Measurements from ENCODE around the gene HOXA3.
A peak's percentile ranks its signal among the peaks of the same experiment; 100 is the strongest.

Gene HOXA3

GRCh38 chr7:27114881-27115220 lies 37.5 kb downstream of the HOXA3 start:
- no peak for DNase-seq (ENCODE audit: low read depth)

DNA sequence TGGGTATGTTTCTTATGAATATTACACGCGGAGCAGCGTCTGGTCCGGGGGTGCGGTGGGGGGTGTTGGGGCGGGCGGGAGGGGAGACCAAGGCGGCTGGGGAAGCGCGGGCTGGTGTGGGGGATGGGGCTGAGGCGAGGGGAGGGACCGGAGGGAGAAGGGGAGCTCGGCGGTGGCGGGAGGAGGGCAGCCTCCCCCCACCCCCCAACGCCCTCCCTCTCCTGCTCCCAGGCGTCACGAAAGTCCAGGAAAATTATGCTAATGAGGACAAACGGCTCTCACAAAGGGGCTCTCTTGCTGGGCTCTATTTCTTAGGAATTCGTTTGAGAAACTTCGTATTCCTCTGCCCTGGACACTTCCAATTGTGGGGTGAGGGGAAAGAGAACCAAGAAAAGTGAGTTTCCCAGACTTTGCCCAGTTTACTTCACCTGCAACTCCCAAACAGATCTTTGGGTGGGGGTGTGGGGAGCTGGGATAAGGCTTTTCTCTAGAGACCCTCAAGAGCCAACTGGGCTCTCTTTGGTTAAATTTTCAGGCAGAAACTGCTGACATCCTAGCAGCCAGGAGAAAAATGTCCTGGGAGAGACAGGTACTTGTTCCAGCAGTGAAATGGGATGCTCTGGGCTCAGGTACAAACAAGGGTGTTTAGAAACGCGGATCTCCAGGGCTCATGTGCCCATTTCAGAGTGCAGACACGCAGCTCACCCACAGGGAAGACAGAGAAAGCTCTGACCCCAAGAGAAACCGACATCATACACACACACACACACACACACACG lies 38.2 kb downstream of the HOXA3 start:
- DNase-seq (ENCODE audit: low read depth): peak; percentile 76

DNA sequence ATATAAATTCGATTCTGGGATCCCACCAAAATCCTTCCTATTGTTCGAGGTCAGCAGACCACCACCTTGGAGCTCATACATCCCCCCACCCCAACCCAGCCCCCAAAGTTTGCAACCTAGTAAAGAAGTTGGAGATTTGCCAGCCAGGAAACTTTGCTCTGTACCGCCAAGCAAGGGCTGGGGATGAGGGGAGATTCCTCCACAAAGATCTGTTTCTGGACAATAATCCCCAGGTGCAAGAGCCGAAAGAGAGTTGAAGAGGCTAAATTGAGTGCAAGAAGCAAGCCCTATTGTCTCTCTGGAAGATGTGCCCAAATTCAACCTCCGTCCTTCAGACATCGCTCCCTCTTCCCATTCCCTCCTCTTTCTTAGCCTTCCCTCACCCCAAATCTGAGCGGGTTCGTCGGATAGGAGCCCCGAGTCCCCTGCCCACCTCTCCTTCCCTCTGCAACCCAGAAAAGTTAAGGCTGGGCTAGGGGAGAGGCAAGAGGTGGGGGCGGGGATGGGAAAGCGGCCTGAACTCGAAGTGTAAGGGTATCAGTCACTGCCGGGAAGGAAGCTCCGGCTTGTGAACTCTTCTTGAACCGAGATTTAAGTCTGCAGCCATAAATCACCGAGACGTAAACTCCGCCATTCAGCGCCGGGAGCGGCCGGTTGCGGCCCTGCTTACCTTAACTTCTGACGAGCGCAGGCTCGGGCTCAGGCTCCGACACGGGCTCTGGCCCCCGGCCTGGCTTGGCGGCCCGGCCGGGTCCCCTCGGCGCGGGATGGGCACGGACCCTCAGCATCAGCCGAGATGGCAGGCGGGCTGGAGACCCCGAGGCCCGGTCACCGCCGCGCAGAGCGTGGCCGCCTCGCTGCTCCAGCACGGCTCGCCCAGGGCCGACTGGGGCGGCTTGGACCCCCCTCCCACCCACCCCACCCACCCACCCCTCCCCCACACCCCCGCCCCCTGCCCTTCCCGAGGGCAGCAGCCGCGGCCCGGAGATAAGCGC lies 39.1 kb downstream of the HOXA3 start:
- peak; percentile 97 for DNase-seq (ENCODE audit: low read depth)

DNA sequence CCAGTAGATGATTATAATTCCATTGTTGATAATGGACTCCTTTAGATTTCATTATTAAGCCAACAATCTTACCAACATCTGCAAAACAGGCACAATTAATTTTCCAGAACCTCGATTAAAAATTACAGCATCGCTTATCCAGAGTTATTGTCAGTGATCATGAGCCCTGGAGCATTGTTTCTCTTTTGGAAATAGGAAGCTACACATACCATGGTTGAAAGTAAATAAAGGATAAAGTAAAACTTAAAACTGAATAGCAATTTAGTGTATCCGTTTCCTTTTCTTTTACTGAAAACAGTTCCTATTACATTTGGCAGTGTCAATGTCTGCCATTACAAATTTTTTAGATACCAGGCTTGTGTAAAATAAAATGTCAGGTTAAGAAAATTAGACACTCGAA lies 40.0 kb downstream of the HOXA3 start:
- no peak for DNase-seq (ENCODE audit: low read depth)

DNA sequence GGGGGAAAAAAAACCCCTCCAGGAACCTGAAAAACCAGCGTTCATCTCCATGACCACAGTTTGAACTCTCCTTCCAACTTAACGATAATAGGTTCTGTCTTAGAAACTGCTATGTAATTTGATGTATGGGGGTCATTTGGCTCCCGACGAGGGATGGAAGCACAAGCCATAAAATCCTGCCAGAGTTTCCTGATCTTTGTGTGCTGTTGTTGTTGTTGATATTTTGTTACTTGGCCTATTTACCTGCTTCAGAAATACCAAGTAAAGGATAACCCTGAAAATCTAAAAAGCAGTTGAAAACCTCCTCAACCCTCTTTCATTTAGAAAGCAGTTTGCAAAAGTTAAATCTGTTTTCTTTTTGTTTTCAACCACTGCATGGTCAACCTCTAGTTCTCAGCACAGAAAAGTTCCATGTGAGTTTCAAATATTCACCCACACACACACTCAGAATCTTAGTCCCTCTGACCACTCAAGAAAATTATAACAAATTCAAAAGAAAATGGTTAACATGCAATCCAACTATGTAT lies 40.6 kb downstream of the HOXA3 start:
- peak; percentile 43 for DNase-seq (ENCODE audit: low read depth)

- DNase-seq (ENCODE audit: low read depth): peak; percentile 89
Measured at GRCh38 chr7:27111042-27111750, 41.2 kb downstream of the HOXA3 start.

DNA sequence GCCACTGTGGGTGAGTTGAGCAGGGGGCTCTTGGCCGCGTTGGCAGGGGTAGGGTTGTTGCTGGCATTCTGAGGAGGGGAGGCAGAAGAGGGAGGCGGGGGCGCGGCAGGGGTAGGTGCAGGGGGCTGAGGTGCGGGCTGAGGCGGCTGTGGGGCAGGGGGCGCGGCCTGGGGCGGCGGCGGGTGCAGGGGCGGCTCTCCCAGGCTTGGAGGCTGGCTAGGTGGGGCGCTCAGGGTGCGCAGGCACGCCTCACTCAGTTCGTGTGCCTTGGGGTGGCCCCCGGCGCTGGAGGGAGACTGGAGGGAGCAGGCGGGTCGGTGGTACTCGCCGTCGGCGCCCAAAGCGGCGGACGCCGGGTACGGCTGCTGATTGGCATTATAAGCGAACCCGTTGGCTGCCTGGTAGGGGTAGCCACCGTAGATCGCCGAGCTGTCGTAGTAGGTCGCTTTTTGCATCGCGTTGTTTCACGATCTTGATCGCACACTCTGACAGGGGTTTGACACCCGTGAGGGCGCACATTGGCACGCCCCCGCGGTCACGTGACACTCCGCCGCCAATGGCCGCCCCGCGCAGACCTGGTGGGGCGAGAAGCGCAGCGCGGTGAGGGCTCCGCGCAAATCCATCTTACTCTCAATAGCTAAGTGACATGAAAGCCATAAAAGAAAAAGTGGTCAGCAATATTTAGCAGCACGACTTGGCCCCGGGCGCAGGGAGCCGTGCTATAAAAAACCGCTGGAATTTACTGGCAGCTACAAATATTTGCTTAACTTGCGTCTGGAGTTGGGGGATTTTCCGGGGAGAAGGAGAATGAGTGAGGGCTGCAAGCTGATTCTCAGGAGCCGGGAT lies 42.0 kb downstream of the HOXA3 start:
- peak; percentile 82 for DNase-seq (ENCODE audit: low read depth)

- no peak for DNase-seq (ENCODE audit: low read depth)
Measured at GRCh38 chr7:27109466-27110185, 42.8 kb downstream of the HOXA3 start.

- peak; percentile 68 for DNase-seq (ENCODE audit: low read depth)
Measured at GRCh38 chr7:27108390-27109127, 43.8 kb downstream of the HOXA3 start.

DNA sequence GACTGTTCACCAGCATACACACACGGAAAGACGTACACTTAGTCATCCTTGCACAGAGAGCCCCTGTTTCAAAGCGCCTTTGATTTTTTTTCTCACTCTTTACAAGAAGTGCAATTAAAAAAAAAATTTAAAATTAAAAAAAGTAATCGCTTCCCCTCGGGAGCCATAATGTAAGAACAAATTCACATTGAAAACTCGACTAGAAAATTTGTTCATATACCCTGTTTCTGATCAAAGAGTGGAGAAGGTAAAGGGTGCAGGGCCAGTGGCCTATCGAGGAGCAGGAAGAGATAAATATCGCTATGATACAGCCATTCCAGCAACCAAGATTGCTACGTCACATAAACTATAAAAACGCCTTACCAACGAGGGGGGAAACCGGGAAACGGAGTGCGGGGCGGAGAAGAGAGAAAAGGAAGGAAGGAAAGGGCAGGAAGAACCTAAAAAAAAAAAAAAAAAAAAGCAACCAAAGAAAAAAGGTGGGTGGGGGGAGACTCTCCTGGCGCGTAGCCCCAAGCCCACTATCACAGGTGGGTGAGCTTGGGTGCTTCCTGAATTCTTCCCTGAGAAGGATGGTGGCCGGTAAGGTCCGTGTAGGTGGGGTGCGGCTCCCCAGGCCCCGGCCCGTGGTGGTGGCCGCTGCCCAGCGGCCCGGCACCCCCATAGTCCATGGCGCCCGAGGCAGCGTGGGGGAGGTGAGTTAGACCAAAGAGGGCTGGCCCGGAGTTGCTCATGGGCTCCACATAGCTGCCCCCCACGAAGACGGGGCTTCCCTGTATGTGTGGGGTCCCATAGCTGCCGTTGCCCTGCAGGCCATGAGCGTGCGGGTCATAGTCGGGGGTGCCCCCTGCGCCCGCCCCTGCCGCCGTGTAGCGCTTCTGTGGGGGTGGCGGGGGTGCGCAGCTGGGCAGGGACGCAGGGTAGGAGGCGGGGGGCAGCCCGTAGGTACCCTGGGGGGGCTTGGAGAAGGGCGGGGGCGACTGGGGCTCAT lies 44.7 kb downstream of the HOXA3 start:
- peak; percentile 40 for DNase-seq (ENCODE audit: low read depth)

DNA sequence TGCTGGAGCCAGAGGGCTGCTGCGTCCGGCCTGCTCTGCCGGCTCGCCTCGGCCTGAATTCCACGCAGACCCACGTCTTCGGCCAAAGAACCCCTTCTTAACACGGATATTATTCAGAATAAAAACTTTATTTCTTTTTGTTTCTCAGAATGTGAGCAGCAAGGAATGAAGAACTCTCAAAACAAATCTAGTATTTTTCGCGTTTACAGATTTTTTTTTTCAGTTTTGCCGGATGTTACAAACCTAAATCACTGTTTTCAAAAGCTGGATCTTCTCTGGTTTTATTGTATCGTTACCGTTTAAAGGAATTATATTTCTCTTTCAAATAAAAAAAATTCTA lies 45.5 kb downstream of the HOXA3 start:
- DNase-seq (ENCODE audit: low read depth): no peak

DNA sequence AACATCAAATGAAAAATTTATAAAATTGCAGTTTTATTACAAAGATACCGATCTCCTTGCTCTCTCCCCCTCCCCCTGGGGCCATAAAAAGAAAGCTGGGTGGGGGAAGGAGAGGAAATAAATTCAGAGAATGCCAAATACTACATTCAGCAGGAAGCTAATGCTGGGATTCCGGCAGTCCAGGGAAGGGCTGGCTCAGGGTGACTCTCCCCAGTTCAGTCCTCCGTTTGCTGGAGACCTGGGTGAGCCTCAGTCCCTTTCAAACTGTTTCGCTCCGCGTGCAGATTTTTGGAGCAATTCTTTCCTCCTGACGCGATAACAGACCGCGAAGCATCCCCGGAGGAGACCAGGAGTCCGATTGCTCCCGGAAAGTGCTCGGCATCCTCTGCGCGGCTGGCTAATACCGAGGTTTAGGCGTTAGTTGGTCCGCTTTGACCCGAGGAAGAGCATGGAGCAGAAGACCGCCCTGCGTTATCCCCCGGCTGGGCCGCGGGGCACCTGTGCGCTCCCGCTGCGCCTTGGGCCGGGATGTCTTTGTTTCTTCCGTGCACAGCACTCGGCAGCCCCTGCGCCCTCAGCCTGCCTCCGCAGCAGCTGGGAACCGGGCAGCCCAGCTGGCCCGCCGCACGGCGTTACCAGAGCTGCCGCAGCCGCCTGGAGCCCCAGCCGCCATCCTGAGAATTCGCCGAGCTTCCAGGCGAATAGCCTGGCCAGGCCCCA lies 46.0 kb downstream of the HOXA3 start:
- no peak for DNase-seq (ENCODE audit: low read depth)

DNA sequence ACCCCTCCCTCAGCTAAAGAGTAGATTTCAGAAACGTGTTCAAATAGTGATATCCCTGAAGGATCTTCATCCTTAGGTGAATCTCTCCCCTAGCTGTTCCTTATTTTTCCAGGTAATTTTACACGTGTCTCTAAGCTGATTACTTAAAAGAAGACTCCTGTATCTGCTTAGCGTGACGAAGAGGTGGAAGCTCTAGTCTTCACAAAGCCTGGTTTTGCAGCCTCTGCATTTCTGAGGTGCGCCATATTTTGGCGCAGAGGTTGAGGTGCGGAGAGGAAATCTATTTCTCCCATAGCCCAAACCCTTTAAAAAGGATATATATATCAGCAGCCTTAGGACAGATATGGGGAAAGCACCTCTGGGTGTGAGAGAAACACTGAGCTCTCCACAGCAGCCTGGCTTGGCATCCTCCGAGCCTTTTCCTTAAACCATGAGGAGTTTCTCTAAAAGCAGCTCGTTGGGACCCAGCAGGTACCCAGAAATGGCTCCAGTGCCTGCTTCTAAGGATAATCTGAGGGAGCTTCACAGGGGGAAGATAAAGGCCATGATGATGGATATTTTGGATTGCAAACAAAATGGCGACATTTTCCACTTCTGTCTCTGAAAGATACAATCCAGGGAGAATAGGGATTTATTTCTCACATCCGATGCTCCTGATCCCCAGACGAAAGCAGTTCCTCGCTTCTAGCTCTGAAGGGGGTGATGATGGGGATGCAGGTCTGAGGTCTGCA lies 46.9 kb downstream of the HOXA3 start:
- no peak for DNase-seq (ENCODE audit: low read depth)

GRCh38 chr7:27104341-27105058 lies 47.9 kb downstream of the HOXA3 start:
- peak; percentile 62 for DNase-seq (ENCODE audit: low read depth)

GRCh38 chr7:27103489-27104226 lies 48.7 kb downstream of the HOXA3 start:
- no peak for DNase-seq (ENCODE audit: low read depth)
